Muscle layer of duodenum (tissue), 2 donors: Measurements from ENCODE around the gene TMEM139.
A peak's percentile ranks its signal among the peaks of the same experiment; 100 is the strongest.
"Not testable (repeated sequence)": the region's sequence is repeated elsewhere in the genome, so short reads cannot be mapped to it uniquely, and the experiment has no call there.

ENCODE experiments used
- H3K27ac ChIP-seq: one replicate; pipeline ENCODE4 v1.7.0; 2013; ENCODE audit warnings: mild to moderate bottlenecking, low read length
- H3K27me3 ChIP-seq: one replicate; pipeline ENCODE4 v1.7.0; 2013; ENCODE audit warnings: low read depth, mild to moderate bottlenecking, control low read depth, low read length
- H3K36me3 ChIP-seq, 2 donors: one replicate each; pipeline ENCODE4 v1.7.0; 2013; ENCODE audit warnings: low read length in 2 of 2, control low read depth in 1 of 2, mild to moderate bottlenecking in 1 of 2; ENCODE audit not compliant: insufficient read depth in 2 of 2, control insufficient read depth in 1 of 2
- H3K4me1 ChIP-seq, 2 donors: one replicate each; pipeline ENCODE4 v1.7.0; 2013; ENCODE audit warnings: low read length in 2 of 2, mild to moderate bottlenecking in 2 of 2, control low read depth in 1 of 2, moderate library complexity in 1 of 2; ENCODE audit not compliant: insufficient read depth in 2 of 2, control insufficient read depth in 1 of 2
- H3K4me3 ChIP-seq, 2 donors: one replicate each; pipeline ENCODE4 v1.7.0; 2013; ENCODE audit warnings: low read length in 2 of 2, low read depth in 1 of 2, mild to moderate bottlenecking in 1 of 2
- H3K9me3 ChIP-seq, 2 donors: one replicate each; pipeline ENCODE4 v1.7.0; 2013; ENCODE audit warnings: low read length in 2 of 2, control low read depth in 1 of 2, mild to moderate bottlenecking in 1 of 2; ENCODE audit not compliant: control insufficient read depth in 1 of 2
- donor health status: healthy.

TMEM139 gene

GRCh38 chr7:143259765-143260164 lies 25.0 kb upstream of the TMEM139 start:
- Histone ChIP-seq H3K36me3 (no peaks in the 10 kb centered on the region), H3K27ac (no peak overlapping the region), H3K4me3 (no peak overlapping the region), H3K9me3 (no peaks in the 10 kb centered on the region), H3K27me3 (no peaks in the 10 kb centered on the region), H3K4me1 (peaks cover 5 to 6% of the 10 kb centered on the region in 2 donors)

GRCh38 chr7:143261901-143262300 lies 22.9 kb upstream of the TMEM139 start:
- Histone ChIP-seq H3K4me3 (no peak overlapping the region), H3K27me3 (no peaks in the 10 kb centered on the region), H3K36me3 (peaks cover under 1 to 3% of the 10 kb centered on the region in 2 donors), H3K27ac (no peak overlapping the region), H3K4me1 (peaks cover 7 to 10% of the 10 kb centered on the region in 2 donors), H3K9me3 (no peaks in the 10 kb centered on the region)

GRCh38 chr7:143263266-143264195 lies 21.2 kb upstream of the TMEM139 start, which contains the start of gene GSTK1:
Gene GSTK1 (plus strand): TSS chr7:143263441. CDS start chr7:143263514, 73 bp downstream.
- Histone ChIP-seq H3K4me3 (peak within 1 kb of the TSS; percentile 82 to 94), H3K27ac (peak within 1 kb of the TSS; percentile 81), H3K9me3 (no peaks in the 10 kb centered on the region), H3K36me3 (peaks cover 14 to 19% of the 10 kb centered on the region in 2 donors), H3K4me1 (peaks cover 7 to 10% of the 10 kb centered on the region in 2 donors), H3K27me3 (no peaks in the 10 kb centered on the region)

GRCh38 chr7:143264196-143264568 lies 20.6 kb upstream of the TMEM139 start:
- Histone ChIP-seq H3K36me3 (peaks cover 21 to 26% of the 10 kb centered on the region in 2 donors), H3K4me3 (peak overlapping the region; percentile 82 to 94), H3K27ac (peak overlapping the region; percentile 81)
- not testable (repeated sequence) for H3K27me3 ChIP-seq, H3K9me3 ChIP-seq, H3K4me1 ChIP-seq

GRCh38 chr7:143265017-143265693 lies 19.6 kb upstream of the TMEM139 start:
- Histone ChIP-seq H3K4me3 (peak overlapping the region; percentile 82 to 94), H3K4me1 (peaks cover 7 to 10% of the 10 kb centered on the region in 2 donors), H3K27ac (peak overlapping the region; percentile 55), H3K36me3 (peaks cover 30 to 34% of the 10 kb centered on the region in 2 donors), H3K27me3 (no peaks in the 10 kb centered on the region), H3K9me3 (no peaks in the 10 kb centered on the region)

- H3K4me1 ChIP-seq: peaks cover 6 to 10% of the 10 kb centered on the region in 2 donors
- no peak overlapping the region for H3K4me3 ChIP-seq
- H3K36me3 ChIP-seq: peaks cover 31 to 37% of the 10 kb centered on the region in 2 donors
- H3K27me3 ChIP-seq: no peaks in the 10 kb centered on the region
- H3K9me3 ChIP-seq: no peaks in the 10 kb centered on the region
- H3K27ac ChIP-seq: no peak overlapping the region
These were observed 15.5 kb upstream of the TMEM139 start for GRCh38 chr7:143269251-143269650.

- H3K36me3 ChIP-seq: peaks cover 31 to 37% of the 10 kb centered on the region in 2 donors
These were observed 13.5 kb upstream of the TMEM139 start for GRCh38 chr7:143271240-143271639.

GRCh38 chr7:143272871-143273270 lies 11.9 kb upstream of the TMEM139 start:
- Histone ChIP-seq H3K36me3 (peaks cover 20 to 24% of the 10 kb centered on the region in 2 donors), H3K27ac (no peak overlapping the region), H3K4me3 (no peak overlapping the region), H3K9me3 (no peaks in the 10 kb centered on the region), H3K27me3 (no peaks in the 10 kb centered on the region), H3K4me1 (no peaks in the 10 kb centered on the region)

More at GRCh38 chr7:143271240-143271639, 13.5 kb upstream of the TMEM139 start:
- Histone ChIP-seq H3K27me3 (no peaks in the 10 kb centered on the region), H3K27ac (no peak overlapping the region), H3K9me3 (no peaks in the 10 kb centered on the region), H3K4me1 (no peaks in the 10 kb centered on the region), H3K4me3 (no peak overlapping the region)

- no peaks in the 10 kb centered on the region for H3K27me3 ChIP-seq
- no peaks in the 10 kb centered on the region for H3K36me3 ChIP-seq
- peak overlapping the region; percentile 78 for H3K27ac ChIP-seq
- H3K4me1 ChIP-seq: peaks cover 13 to 22% of the 10 kb centered on the region in 2 donors
- H3K9me3 ChIP-seq: no peaks in the 10 kb centered on the region
- H3K4me3 ChIP-seq: peak overlapping the region in 1 of 2 donors; percentile 22
These were observed 5.3 kb upstream of the TMEM139 start for GRCh38 chr7:143279186-143280098.

GRCh38 chr7:143280160-143280559 lies 4.6 kb upstream of the TMEM139 start:
- H3K4me3 ChIP-seq: peak overlapping the region in 1 of 2 donors; percentile 22
- H3K4me1 ChIP-seq: peaks cover 13 to 22% of the 10 kb centered on the region in 2 donors
- no peaks in the 10 kb centered on the region for H3K27me3 ChIP-seq
- H3K36me3 ChIP-seq: no peaks in the 10 kb centered on the region
- peak overlapping the region; percentile 78 for H3K27ac ChIP-seq
- H3K9me3 ChIP-seq: no peaks in the 10 kb centered on the region
